Small intestine (tissue), 7 donors: ENCODE data around the gene TMCC1. TPM values are rescaled to one million over a fixed set of nuclear protein-coding genes. Genes with fewer than 3 reads are reported as not detected.

Experiments used
- DNase-seq, 2 donors: peaks; one replicate each; pipeline versions ENCODE4 v3.0.0 to v3.0.0-alpha.2; 2013
- FAIRE-seq: peaks from 2 replicates; lab custom pipeline; 2012; peaks lifted over from hg19 to GRCh38; lab: Jason Lieb, UNC
- H3K27ac ChIP-seq, 3 donors: one replicate each; pipeline ENCODE4 v1.5.1; 2013; ENCODE audit warnings: low read length in 2 of 3, mild to moderate bottlenecking in 2 of 3, control low read depth in 1 of 3, inconsistent platforms in 1 of 3, low read depth in 1 of 3, moderate library complexity in 1 of 3
- H3K27me3 ChIP-seq, 3 donors: one replicate each; pipeline ENCODE4 v1.6.1; 2013; ENCODE audit warnings: low read length in 3 of 3, inconsistent platforms in 1 of 3; ENCODE audit not compliant: control insufficient read depth in 3 of 3, insufficient read depth in 3 of 3
- H3K36me3 ChIP-seq, 3 donors: one replicate each; pipeline ENCODE4 v1.6.1; 2013; ENCODE audit warnings: low read length in 3 of 3, inconsistent platforms in 1 of 3, low read depth in 1 of 3, mild to moderate bottlenecking in 1 of 3, moderate library complexity in 1 of 3; ENCODE audit not compliant: control insufficient read depth in 3 of 3, insufficient read depth in 2 of 3
- H3K4me1 ChIP-seq, 3 donors: one replicate each; pipeline ENCODE4 v1.6.1; 2013; ENCODE audit warnings: low read length in 2 of 3, inconsistent platforms in 1 of 3, low read depth in 1 of 3, mild to moderate bottlenecking in 1 of 3, moderate library complexity in 1 of 3; ENCODE audit not compliant: control insufficient read depth in 3 of 3, insufficient read depth in 2 of 3
- H3K4me3 ChIP-seq, 3 donors: one replicate each; pipeline ENCODE4 v1.5.1; 2013; ENCODE audit warnings: low read length in 3 of 3, control low read depth in 1 of 3, inconsistent platforms in 1 of 3, low read depth in 1 of 3, mild to moderate bottlenecking in 1 of 3, moderate library complexity in 1 of 3
- H3K9me3 ChIP-seq, 2 donors: one replicate each; pipeline ENCODE4 v1.6.1; 2013; ENCODE audit warnings: low read depth in 1 of 2, low read length in 1 of 2; ENCODE audit not compliant: control insufficient read depth in 2 of 2, insufficient read depth in 1 of 2
- WGBS, 3 donors: extraction: QIAGEN DNeasy Blood & Tissue Kit; methylation state at CpG; one replicate each; pipeline ENCODE4 v1.1.7; 2013; 5-methylcytosine and 5-hydroxymethylcytosine counted together
- polyA plus RNA-seq, 4 donors: library from polyadenylated mRNA; stranded (reverse) in 3 of 4; unstranded in 1 of 4; fragments of 200-250 nt in 3 of 4; fragments of 120-200 nt in 1 of 4; gene quantifications; one replicate each; pipeline versions ENCODE4 v1.2.1 to v1.2.3, GENCODE V29; 2013
- donor health status: healthy with polysubstance abuse.
- donor health status: control.
- donor health status: control.
- donor health status: Bipolar disorder and iron deficiency.
- donor health status: healthy.

The TMCC1 gene
- polyA plus RNA-seq, 4 donors, result 5.4 to 16.4 (median 7.6) TPM

DNA sequence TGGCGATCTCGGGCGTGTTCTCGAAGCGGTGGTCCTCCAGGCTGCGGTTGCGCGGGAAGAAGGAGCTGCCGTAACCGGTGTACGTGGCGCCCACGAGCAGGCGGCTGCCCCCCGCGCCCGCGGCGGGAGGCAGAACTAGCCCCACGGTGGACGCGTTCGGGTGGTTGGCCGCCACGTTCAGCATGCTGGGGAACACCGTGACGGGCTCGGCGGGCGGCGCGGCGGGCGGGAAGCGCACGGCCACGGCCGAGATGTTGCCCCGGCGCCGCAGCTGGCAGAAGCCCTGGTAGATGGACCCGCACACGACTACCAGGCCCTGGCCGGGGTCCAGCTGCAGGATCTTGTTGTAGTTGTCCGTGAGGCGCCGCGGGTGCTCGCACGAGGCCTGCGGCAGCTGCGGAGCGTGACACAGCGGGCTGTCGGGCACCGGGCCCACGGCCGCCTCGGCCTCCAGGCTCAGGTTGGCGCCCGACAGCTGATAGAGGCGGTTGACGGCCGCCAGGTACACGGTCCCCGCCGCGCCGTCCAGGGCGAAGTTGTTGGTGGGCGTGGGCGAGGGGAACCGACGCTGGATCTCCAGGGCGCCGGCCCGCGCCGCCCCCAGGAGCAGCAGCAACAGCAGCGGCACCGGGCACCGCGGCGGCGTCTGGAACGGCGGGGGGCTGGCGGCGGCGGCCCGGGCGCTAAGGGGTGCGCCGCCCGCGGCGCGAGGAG lies 287.4 kb downstream of the TMCC1 start:
- DNase-seq, result peak in 1 of 2 donors; percentile 56
- Histone ChIP-seq H3K4me3 (peak overlapping the region; percentile 40 to 61 (median 44)), H3K4me1 (peaks cover 0 to 3% (median 0%) of the 10 kb centered on the region in 3 donors), H3K27me3 (peaks cover 3 to 43% (median 6%) of the 10 kb centered on the region in 3 donors), H3K9me3 (no peaks in the 10 kb centered on the region), H3K27ac (peak overlapping the region in 2 of 3 donors; percentile 33 to 74), H3K36me3 (peaks cover 0 to 2% (median 0%) of the 10 kb centered on the region in 3 donors)
- WGBS, 3 donors, result 1 to 2% (median 2%) methylated on average over 62 to 98 of the region's 98 CpGs
- FAIRE-seq, result no peak

DNA sequence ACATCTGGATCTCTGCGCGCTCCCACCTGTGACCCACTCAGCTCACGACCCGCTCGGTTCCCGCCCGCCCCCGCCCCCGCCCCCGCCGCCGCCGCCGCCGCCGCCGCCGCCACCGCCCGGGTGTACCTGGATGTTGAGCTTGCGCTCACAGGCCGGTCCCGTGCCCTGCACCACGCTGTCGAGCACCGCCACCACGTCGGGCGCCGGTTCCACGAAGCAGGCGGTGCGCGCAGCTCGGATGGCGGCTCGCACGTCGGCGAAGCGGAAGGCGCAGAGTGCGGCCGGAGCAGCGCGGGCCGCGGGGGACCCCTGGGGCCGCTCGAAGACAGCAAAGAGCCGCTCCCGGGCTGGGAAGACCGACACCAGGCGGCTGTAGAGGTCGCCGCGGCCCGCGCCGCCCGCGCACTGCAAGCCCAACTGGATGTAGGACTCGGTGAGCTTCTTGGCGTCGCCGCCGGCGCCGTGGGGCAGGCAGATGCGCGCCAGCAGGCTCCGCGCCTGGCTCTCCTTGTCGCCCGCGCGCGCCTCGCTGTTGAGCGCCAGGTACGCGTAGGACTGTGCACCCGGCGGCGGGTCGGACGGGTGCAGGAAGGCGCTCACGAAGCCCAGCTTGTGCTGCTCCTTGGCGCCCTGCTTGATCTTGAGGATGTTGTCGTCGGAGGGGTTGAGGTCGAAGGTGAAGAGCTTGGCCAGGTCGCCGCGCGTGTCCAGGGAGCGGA lies 288.1 kb downstream of the TMCC1 start:
- Histone ChIP-seq H3K27me3 (peaks cover 3 to 43% (median 6%) of the 10 kb centered on the region in 3 donors), H3K9me3 (no peaks in the 10 kb centered on the region), H3K36me3 (peaks cover 0 to 2% (median 0%) of the 10 kb centered on the region in 3 donors), H3K4me3 (peak overlapping the region; percentile 40 to 61 (median 44)), H3K4me1 (peaks cover 0 to 3% (median 0%) of the 10 kb centered on the region in 3 donors), H3K27ac (peak overlapping the region in 2 of 3 donors; percentile 33 to 74)
- DNase-seq (peak; percentile 16 to 68), FAIRE-seq (no peak)
- WGBS, 3 donors, result 1 to 5% (median 3%) methylated on average over 64 to 98 of the region's 98 CpGs

DNA sequence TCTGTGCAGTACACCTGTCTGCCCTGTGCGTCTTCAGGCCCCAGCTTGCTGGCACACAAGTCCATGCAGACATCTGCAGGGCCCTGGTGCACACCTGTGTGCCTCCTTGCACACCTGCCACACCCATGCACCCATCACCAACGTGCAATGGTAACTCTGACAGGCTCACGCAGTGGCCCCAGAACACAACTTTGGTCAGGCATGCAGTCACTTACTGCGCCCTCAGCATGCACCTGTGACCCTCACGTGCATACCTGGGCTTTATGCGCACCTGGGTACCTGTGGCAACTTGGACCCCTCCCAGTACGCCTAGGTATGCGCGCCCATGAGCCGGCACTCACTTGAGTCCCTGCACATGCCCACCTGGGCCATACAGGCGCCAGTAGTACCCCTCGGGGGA lies 288.7 kb downstream of the TMCC1 start:
- H3K4me3 ChIP-seq, result peak overlapping the region in 2 of 3 donors; percentile 27 to 61
- peaks cover 0 to 2% (median 0%) of the 10 kb centered on the region in 3 donors for H3K36me3 ChIP-seq
- WGBS, 3 donors, result 15 to 34% (median 27%) methylated on average over 10 to 12 of the region's 12 CpGs
- peaks cover 3 to 43% (median 6%) of the 10 kb centered on the region in 3 donors for H3K27me3 ChIP-seq
- FAIRE-seq (no peak), DNase-seq (no peak)
- peaks cover 0 to 4% (median 0%) of the 10 kb centered on the region in 3 donors for H3K4me1 ChIP-seq
- H3K9me3 ChIP-seq, result no peaks in the 10 kb centered on the region
- peak overlapping the region in 1 of 3 donors; percentile 32 for H3K27ac ChIP-seq

DNA sequence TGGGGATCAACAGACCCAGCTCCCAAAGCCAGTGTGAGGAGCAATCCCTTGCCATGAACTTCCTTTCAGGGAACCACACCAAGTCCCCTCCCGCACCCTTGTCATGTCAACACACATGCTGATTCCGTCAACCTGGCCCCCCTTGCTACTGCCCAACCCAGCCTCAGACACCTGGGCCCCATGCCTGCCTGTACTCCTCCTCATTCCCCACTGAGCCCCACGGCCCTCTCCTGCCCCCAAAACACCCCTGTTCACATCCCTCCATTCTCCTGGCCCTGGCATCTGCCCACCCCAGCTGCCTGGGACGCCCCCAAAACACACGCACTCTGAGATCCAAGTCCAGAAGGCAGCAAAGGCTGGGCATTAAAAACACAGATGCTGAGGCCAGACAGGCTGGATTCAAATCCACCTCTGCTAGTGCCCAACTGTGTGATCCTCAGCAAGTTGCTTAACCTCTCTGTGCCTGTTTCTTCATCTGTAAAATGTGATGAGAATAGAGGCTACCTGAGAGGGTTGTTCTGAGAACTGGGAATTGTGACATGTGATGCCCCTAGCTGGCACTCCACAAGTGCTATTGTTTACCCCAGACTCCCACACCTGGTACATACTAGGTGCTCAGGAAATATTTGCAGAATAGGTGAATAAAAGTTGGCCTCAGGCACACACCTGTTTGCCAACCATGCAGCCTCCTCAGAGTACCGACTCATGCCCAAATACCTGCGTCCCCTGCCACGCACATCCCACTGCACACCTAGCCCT lies 289.3 kb downstream of the TMCC1 start:
- DNase-seq (no peak), FAIRE-seq (no peak)
- H3K4me1 ChIP-seq, result peaks cover 0 to 7% (median 0%) of the 10 kb centered on the region in 3 donors
- peaks cover 3 to 39% (median 6%) of the 10 kb centered on the region in 3 donors for H3K27me3 ChIP-seq
- peak overlapping the region in 1 of 3 donors; percentile 27 for H3K4me3 ChIP-seq
- H3K36me3 ChIP-seq, result peaks cover 0 to 2% (median 0%) of the 10 kb centered on the region in 3 donors
- 65 to 81% (median 66%) methylated on average over 6 to 8 of the region's 8 CpGs for WGBS, 3 donors
- H3K27ac ChIP-seq, result peak overlapping the region in 1 of 3 donors; percentile 82
- no peaks in the 10 kb centered on the region for H3K9me3 ChIP-seq

DNA sequence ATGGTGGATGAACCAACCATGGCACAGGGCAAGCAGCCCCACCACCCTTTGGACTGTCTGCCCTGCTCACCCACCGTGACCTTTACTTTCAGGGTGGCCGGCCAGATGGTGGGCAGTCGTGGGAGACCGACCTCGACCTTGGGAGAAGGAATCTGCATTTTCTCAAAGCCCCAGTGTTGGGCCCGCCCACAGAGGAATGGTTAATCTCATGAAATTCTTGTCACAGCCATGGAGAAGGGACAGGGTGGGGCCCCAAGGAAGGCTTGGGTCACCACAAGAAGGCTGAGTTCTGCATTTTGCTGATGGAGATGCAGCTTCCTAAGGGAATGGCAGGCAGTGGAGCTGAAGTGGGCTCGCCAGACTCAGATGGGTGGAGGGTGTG lies 290.0 kb downstream of the TMCC1 start:
- H3K4me3 ChIP-seq, result peak overlapping the region in 1 of 3 donors; percentile 27
- no peak for FAIRE-seq
- peaks cover 0 to 6% (median 0%) of the 10 kb centered on the region in 3 donors for H3K36me3 ChIP-seq
- H3K4me1 ChIP-seq, result peaks cover 0 to 9% (median 0%) of the 10 kb centered on the region in 3 donors
- H3K27me3 ChIP-seq, result peaks cover 3 to 35% (median 6%) of the 10 kb centered on the region in 3 donors
- no peak for DNase-seq
- peak overlapping the region in 1 of 3 donors; percentile 82 for H3K27ac ChIP-seq
- no peaks in the 10 kb centered on the region for H3K9me3 ChIP-seq
- WGBS, 3 donors, result 56 to 82% (median 73%) methylated on average over 7 of the region's 7 CpGs

DNA sequence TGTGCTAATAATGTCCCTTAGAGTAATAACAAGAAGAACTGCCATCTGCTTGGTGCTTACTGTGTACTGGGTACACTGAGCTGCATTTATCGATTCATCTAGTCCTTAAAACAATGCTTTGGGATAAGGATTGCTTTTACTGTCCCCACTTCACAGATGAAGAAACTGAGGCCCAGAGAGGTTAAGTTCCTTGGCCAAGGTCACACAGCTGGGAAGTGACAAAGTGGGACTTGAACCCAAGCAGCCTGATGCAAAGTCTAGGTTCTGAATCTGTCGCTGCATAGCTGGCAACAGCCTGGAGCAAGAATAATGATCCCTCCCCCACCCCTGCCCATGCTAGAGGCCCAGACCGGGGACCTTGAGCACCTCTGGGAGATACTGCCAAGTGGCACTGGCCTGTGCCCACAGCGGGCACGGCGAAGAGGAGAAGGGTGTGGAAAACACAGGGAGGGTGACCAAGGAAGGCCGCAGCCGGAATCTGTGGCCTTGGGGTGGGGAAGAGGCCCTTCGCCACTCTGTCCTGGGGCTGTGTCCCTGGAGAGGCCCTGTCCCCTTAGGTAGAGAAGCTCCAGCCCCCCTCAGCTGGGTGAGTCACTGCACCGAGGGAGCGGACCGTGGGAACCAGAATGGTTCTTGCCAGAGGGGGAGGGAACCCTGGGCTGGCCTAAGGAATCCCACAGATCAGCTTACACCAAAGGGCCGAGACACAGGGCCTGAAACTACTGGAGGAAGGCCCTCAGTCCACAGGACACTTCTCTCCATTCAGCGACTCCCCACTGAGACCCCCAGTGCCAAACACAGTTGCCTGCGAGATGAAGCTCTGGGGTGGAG lies 290.6 kb downstream of the TMCC1 start:
- Histone ChIP-seq H3K4me3 (peak overlapping the region in 1 of 3 donors; percentile 8), H3K27ac (peak overlapping the region in 2 of 3 donors; percentile 25 to 82), H3K4me1 (peaks cover 0 to 15% (median 4%) of the 10 kb centered on the region in 3 donors), H3K36me3 (peaks cover 0 to 8% (median 0%) of the 10 kb centered on the region in 3 donors), H3K9me3 (no peaks in the 10 kb centered on the region), H3K27me3 (peaks cover 3 to 30% (median 6%) of the 10 kb centered on the region in 3 donors)
- FAIRE-seq, result no peak
- DNase-seq, result no peak
- WGBS, 3 donors, result 60 to 76% (median 72%) methylated on average over 12 to 15 of the region's 15 CpGs

DNA sequence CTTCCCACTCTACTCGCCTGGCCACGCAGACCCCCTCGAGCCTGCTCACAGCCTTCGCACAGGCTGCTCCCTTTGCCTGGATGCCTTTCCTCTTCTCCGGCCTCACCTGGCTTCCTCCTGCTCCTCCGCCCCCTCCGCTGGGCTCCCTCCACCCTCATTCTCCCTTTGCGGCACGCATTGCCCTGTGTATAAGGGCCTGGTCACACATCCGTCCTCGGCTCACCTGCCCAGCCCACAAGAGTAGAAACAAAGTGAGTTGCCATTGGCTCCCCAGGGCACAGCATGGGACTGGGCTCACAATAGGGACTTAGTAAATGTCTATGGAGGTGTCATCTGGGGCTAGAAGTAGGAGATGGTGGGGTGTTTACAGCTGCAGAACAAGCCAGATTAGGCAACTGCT lies 291.2 kb downstream of the TMCC1 start:
- peaks cover 3 to 23% (median 6%) of the 10 kb centered on the region in 3 donors for H3K27me3 ChIP-seq
- peak overlapping the region in 1 of 3 donors; percentile 82 for H3K27ac ChIP-seq
- peaks cover 0 to 8% (median 0%) of the 10 kb centered on the region in 3 donors for H3K36me3 ChIP-seq
- H3K4me3 ChIP-seq, result peak overlapping the region in 1 of 3 donors; percentile 8
- FAIRE-seq, result no peak
- DNase-seq, result no peak
- no peaks in the 10 kb centered on the region for H3K9me3 ChIP-seq
- peaks cover 0 to 21% (median 4%) of the 10 kb centered on the region in 3 donors for H3K4me1 ChIP-seq
- WGBS, 3 donors, result 72 to 91% (median 84%) methylated on average over 11 of the region's 11 CpGs
